ENCODE measurements around the gene CFAP97.
"Not testable (repeated sequence)": the region's sequence is repeated elsewhere in the genome, so short reads cannot be mapped to it uniquely, and the experiment has no call there.

The CFAP97 gene

GRCh38 chr4:185222598-185222997 is 18.8 kb upstream of the CFAP97 start:
- peak; percentile 85 for DNase-seq (ENCODE audit: low spot score)

- DNase-seq (ENCODE audit: low spot score) = no peak
Measured at GRCh38 chr4:185221912-185222311, 18.1 kb upstream of the CFAP97 start.

GRCh38 chr4:185221491-185221890 is 17.7 kb upstream of the CFAP97 start:
- no peak for DNase-seq (ENCODE audit: low spot score)

GRCh38 chr4:185219551-185220344 is 15.9 kb upstream of the CFAP97 start:
- peak; percentile 71 for DNase-seq (ENCODE audit: low spot score)

GRCh38 chr4:185218312-185218711 is 14.5 kb upstream of the CFAP97 start:
- DNase-seq (ENCODE audit: low spot score) = no peak

- DNase-seq (ENCODE audit: low spot score) = no peak
Measured at GRCh38 chr4:185217408-185217975, 13.7 kb upstream of the CFAP97 start.

- DNase-seq (ENCODE audit: low spot score) = peak; percentile 25
Measured at GRCh38 chr4:185215261-185215660, 11.5 kb upstream of the CFAP97 start.

- no peak for DNase-seq (ENCODE audit: low spot score)
Measured at GRCh38 chr4:185213877-185214276, 10.1 kb upstream of the CFAP97 start.

- no peak for DNase-seq (ENCODE audit: low spot score)
Measured at GRCh38 chr4:185212581-185212980, 8.8 kb upstream of the CFAP97 start.

GRCh38 chr4:185211641-185212040 is 7.8 kb upstream of the CFAP97 start:
- DNase-seq (ENCODE audit: low spot score) = no peak

- DNase-seq (ENCODE audit: low spot score) = no peak
Measured at GRCh38 chr4:185211035-185211434, 7.2 kb upstream of the CFAP97 start.

- DNase-seq (ENCODE audit: low spot score) = peak; percentile 38
Measured at GRCh38 chr4:185210102-185210981, 6.5 kb upstream of the CFAP97 start.

GRCh38 chr4:185209852-185210101 is 6.0 kb upstream of the CFAP97 start:
- DNase-seq (ENCODE audit: low spot score) = not testable (repeated sequence)

- DNase-seq (ENCODE audit: low spot score) = peak; percentile 77
Measured at GRCh38 chr4:185209031-185209851, 5.4 kb upstream of the CFAP97 start, which contains the start of gene SNX25. Gene SNX25 (plus strand): TSS chr4:185209598. CDS start chr4:185209827, 229 bp downstream.

GRCh38 chr4:185207466-185207865 is 3.7 kb upstream of the CFAP97 start:
- DNase-seq (ENCODE audit: low spot score) = no peak

- DNase-seq (ENCODE audit: low spot score) = no peak
Measured at GRCh38 chr4:185205697-185206342, 2.0 kb upstream of the CFAP97 start.

- DNase-seq (ENCODE audit: low spot score) = not testable (repeated sequence)
Measured at GRCh38 chr4:185205073-185205472, 1.3 kb upstream of the CFAP97 start.

- no peak for DNase-seq (ENCODE audit: low spot score)
Measured at GRCh38 chr4:185204238-185204910, 574 bp upstream of the CFAP97 start.

GRCh38 chr4:185202984-185203485 is 765 bp downstream of the CFAP97 start:
- DNase-seq (ENCODE audit: low spot score) = peak; percentile 8

Measured in AG08395 (cell line).